D721Med (cell line): ENCODE measurements around the gene POU6F2.

Experiments used
- DNase-seq: peaks from one replicate; pipeline ENCODE4 v3.0.0; 2011; ENCODE audit warnings: low spot score; ENCODE audit not compliant: insufficient read length
- FAIRE-seq: peaks from 2 replicates; lab custom pipeline; 2011; peaks lifted over from hg19 to GRCh38; lab: Jason Lieb, UNC
- TF ChIP-seq, protein P1 (sequence below): IDR thresholded peaks from 2 replicates; pipeline ENCODE4 v1.5.1; 2012; ENCODE audit warnings: mild to moderate bottlenecking, control low read depth; ENCODE audit not compliant: insufficient read depth; ENCODE audit errors: missing control alignments

The POU6F2 gene

DNA sequence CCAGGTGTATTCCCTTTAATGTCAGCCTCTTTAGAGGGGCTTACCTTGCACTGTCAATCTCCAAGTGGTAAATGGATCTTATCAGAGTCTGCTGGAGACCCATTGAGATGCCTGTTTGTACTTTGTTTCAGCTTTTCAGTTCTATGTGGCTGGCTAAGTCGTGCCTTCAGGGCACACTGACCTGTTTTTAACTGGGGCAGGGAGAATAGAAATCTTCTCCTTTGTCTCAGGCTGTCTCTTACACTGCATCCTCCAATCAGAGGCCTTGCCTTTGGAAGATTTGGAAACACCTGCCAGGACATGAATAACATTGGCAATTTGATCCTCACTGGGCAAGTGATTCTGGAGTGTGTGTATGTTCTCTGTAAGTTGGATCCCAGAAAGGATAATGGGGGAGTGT lies 65.0 kb downstream of the POU6F2 start:
- TF ChIP-seq, protein P1, sequence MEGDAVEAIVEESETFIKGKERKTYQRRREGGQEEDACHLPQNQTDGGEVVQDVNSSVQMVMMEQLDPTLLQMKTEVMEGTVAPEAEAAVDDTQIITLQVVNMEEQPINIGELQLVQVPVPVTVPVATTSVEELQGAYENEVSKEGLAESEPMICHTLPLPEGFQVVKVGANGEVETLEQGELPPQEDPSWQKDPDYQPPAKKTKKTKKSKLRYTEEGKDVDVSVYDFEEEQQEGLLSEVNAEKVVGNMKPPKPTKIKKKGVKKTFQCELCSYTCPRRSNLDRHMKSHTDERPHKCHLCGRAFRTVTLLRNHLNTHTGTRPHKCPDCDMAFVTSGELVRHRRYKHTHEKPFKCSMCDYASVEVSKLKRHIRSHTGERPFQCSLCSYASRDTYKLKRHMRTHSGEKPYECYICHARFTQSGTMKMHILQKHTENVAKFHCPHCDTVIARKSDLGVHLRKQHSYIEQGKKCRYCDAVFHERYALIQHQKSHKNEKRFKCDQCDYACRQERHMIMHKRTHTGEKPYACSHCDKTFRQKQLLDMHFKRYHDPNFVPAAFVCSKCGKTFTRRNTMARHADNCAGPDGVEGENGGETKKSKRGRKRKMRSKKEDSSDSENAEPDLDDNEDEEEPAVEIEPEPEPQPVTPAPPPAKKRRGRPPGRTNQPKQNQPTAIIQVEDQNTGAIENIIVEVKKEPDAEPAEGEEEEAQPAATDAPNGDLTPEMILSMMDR: no peak
- FAIRE-seq (no peak), DNase-seq (no peak)

DNA sequence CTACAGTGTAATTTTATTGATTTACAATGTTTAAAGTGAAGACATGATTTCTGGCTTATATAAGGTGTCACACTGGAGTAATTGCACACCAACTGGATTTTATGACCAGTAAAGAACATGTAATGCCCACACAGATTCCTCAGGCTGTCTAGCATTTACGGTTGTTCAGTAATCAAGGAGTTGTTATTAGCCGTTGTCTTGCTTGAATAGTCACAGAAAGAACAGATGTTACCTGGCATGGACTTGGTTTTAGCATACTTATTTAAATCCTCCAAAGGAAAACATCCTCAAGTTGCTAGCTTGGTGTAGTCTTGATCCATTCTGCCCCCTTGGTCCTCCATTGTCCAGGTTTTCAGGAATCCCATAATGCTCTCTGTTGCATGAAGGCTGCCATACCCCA lies 65.8 kb downstream of the POU6F2 start:
- FAIRE-seq (no peak), DNase-seq (no peak)
- TF ChIP-seq, protein P1: no peak

DNA sequence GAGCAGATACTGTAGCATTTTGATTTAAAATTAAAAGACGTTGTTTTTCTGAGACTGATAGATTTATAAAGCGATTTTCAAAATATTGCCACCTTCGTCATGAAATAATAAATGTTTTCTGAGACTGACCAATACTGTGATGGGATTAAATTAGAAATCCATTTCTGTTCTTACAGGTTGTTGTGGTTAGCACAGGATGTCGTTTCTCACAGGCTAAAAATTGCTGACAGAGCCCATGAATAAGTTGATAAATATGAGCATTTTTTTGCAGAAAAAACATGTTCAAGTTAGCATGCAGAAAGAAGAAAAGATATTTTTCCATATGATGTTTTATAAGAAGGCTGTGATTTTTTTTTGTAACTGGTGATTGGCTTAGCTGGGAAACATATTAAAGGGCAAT lies 66.8 kb downstream of the POU6F2 start:
- TF ChIP-seq, protein P1: no peak
- DNase-seq (no peak), FAIRE-seq (no peak)

DNA sequence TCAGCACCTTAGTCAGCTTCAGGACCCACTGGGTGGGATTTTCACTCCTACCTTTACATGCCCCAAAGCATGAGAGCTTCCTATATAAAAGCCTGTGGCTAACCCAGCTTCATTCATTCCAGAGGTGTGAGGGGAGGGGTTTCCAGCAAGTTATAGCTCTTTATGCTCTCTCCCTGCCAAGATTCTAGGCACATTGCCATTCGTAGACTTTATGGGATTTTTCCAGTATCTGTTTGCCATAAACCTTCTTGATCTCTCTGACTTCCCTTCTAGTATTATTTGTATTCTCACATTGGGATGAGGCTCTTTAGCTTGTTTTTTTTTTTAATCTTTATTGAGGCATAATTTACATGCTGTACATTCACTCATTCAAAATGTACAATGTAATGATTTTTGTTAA lies 67.5 kb downstream of the POU6F2 start:
- TF ChIP-seq, protein P1: no peak
- FAIRE-seq (no peak), DNase-seq (no peak)

DNA sequence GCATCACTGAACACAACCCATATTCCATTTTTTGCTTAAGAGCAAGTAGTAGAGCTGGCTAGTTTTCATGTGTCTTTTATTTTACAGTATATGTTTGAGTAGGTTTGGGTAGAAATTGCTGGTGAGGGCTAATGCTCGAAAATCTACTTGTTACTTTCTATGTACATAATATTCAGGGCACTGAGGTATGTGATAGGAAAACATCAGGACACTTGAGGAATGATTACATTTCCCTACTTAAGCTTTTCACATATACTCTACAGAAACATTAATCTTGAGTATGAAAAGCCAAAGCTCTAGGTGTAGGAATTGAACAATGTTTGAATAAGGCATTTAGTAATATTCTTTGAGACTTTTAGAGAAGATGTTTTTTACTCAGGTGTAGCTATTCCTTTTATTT lies 73.6 kb downstream of the POU6F2 start:
- no peak for FAIRE-seq
- TF ChIP-seq, protein P1: no peak
- DNase-seq: no peak

DNA sequence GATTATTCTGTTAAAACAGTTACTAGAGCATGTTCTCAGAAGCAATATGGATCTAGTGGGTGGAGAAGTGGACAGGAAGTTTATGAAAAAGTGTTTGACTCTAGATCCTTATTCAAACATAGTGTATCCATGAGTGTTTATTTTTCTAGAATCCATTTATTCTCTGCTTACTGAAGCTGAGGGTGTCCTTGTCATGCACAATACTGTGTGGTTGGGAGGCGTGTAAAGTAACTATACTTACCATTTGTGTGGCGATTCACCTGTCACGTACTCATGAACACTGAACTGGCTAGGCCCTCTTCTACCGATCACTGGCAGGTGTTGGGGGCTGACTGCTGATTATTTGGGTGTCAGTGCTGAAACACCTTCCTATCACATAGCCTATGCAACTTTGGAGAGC lies 74.0 kb downstream of the POU6F2 start:
- FAIRE-seq: no peak
- DNase-seq: no peak
- TF ChIP-seq, protein P1: no peak

DNA sequence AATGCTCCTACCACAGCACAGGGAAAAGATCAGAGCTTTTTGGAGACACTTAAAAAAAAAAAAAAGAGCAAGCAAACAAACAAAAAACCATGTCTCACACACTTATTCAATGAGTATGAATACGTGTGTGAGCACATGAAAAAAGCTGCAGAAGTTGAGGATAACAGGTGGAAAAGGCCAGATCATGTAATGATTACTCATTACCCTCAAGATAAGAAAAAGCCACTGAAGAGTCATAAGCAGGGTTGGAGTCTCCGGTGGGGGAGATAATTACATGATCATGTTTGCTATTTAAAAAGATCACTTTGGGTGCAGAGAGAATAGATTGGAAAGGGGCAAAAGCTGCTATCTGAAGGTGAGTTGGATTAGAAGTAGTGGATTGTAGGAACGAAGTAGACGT lies 77.0 kb downstream of the POU6F2 start:
- TF ChIP-seq, protein P1: no peak
- FAIRE-seq (no peak), DNase-seq (no peak)
